Hepatocyte (in vitro differentiated cells): Measurements from ENCODE around the gene SNAP25. TPM values are rescaled to one million over a fixed set of nuclear protein-coding genes. Genes with fewer than 3 reads are reported as not detected.

Experiments
- DNase-seq: peaks from one replicate; pipeline ENCODE4 v3.0.0-alpha.2; 2016; ENCODE audit warnings: low spot score
- H2AFZ ChIP-seq: fragments of 200-600 bp; sonication (generic); 2 replicates; pipeline ENCODE4 v1.6.0; 2016; ENCODE audit warnings: antibody characterized with exemption, mild to moderate bottlenecking
- H3K27ac ChIP-seq: fragments of 200-600 bp; sonication (generic); 2 replicates; pipeline ENCODE4 v1.5.1; 2016; ENCODE audit warnings: mild to moderate bottlenecking
- H3K27me3 ChIP-seq: fragments of 200-600 bp; sonication (generic); 2 replicates; pipeline ENCODE4 v1.6.1; 2016
- H3K36me3 ChIP-seq: fragments of 200-600 bp; sonication (generic); replicated peaks from 2 replicates; pipeline ENCODE4 v1.5.1; 2016; ENCODE audit warnings: low read depth; ENCODE audit not compliant: insufficient read depth
- H3K4me1 ChIP-seq: fragments of 200-600 bp; sonication (generic); 2 replicates; pipeline ENCODE4 v1.5.1; 2016; ENCODE audit warnings: mild to moderate bottlenecking, moderate library complexity; ENCODE audit not compliant: insufficient read depth
- H3K4me2 ChIP-seq: fragments of 200-600 bp; sonication (generic); 2 replicates; pipeline ENCODE4 v1.6.0; 2016
- H3K4me3 ChIP-seq: fragments of 200-600 bp; sonication (generic); 2 replicates; pipeline ENCODE4 v1.5.1; 2016; ENCODE audit warnings: mild to moderate bottlenecking
- H3K79me2 ChIP-seq: fragments of 200-600 bp; sonication (generic); 2 replicates; pipeline ENCODE4 v1.6.0; 2017; ENCODE audit warnings: mild to moderate bottlenecking
- H3K9me2 ChIP-seq: fragments of 200-600 bp; sonication (generic); replicated peaks from 2 replicates; pipeline ENCODE4 v1.6.0; 2017; ENCODE audit warnings: mild to moderate bottlenecking; ENCODE audit not compliant: insufficient read depth
- H3K9me3 ChIP-seq: fragments of 200-600 bp; sonication (generic); 2 replicates; pipeline ENCODE4 v1.5.1; 2016; ENCODE audit warnings: low read depth, mild to moderate bottlenecking
- H4K20me1 ChIP-seq: fragments of 200-600 bp; sonication (generic); 2 replicates; pipeline ENCODE4 v1.6.0; 2016; ENCODE audit warnings: mild to moderate bottlenecking; ENCODE audit not compliant: insufficient read depth, poor library complexity, severe bottlenecking
- CTCF ChIP-seq: fragments of 200-600 bp; sonication (generic); IDR thresholded peaks from 2 replicates; pipeline ENCODE4 v1.5.1; 2016; ENCODE audit warnings: antibody characterized with exemption, mild to moderate bottlenecking; ENCODE audit not compliant: poor library complexity
- EZH2 ChIP-seq: fragments of 200-600 bp; sonication (generic); IDR thresholded peaks from 2 replicates; pipeline ENCODE4 v1.6.1; 2016; ENCODE audit warnings: antibody characterized with exemption, mild to moderate bottlenecking, borderline replicate concordance
- EZH2phosphoT487 ChIP-seq: fragments of 200-600 bp; sonication (generic); IDR thresholded peaks from one replicate; pipeline ENCODE4 v1.6.1; 2018; ENCODE audit warnings: antibody characterized with exemption, mild to moderate bottlenecking, low read depth, moderate library complexity; ENCODE audit not compliant: unreplicated experiment, severe bottlenecking
- WGBS: methylation state at CpG from one replicate; pipeline ENCODE4 v1.1.6; 2016; ENCODE audit warnings: low lambda C conversion rate; ENCODE audit errors: missing lambda C conversion rate; 5-methylcytosine and 5-hydroxymethylcytosine counted together
- polyA plus RNA-seq: library from polyadenylated mRNA; unstranded; fragments of >200 nt; fragmentation: Nextera tagmentation; extraction: Ambion mirVana; gene quantifications from 2 replicates; pipeline ENCODE4 v1.2.1, GENCODE V29; 2016
- total RNA-seq: library from RNA; depleted of rRNA; stranded (reverse); fragments of >200 nt; gene quantifications from 2 replicates; pipeline ENCODE4 v1.2.3, GENCODE V29; 2014

The SNAP25 gene
- total and polyA plus RNA-seq, 2 experiments from 2014 or later, result 3.7 to 5.2 TPM

DNA sequence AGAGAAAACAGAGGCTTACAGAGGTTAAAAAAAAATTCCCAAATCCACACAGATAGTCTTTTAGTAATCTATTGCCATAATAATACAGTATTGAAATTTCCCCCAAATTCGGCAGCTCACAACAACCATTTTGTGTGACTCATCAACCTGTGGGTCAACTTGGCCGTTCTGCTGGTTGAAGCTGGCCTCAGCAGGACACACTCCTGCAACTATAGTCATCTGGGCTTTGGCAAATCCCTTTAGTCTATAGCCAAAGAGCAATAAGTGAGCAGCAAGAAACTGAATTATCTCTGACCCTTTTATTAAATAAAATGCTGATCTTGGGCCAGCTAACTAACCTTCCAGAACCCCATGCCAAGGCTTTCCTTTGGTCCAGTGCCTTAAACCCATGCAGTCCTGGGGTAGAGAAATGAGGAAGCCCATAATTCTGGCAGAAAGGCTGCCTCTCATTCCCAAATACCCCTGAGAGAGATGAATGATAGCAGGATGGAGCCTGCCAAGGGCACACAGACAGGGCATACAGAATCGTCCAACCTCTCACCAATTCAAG lies 17.2 kb upstream of the SNAP25 start:
- Histone ChIP-seq H2AFZ (no peak overlapping the region), H3K4me1 (no peaks in the 10 kb centered on the region), H3K9me3 (no peaks in the 10 kb centered on the region), H3K4me2 (no peak overlapping the region), H3K36me3 (no peaks in the 10 kb centered on the region), H3K27me3 (no peaks in the 10 kb centered on the region), H3K9me2 (peaks cover 4% of the 10 kb centered on the region), H3K4me3 (no peak overlapping the region), H3K79me2 (no peaks in the 10 kb centered on the region), H3K27ac (no peak overlapping the region), H4K20me1 (no peaks in the 10 kb centered on the region)
- TF ChIP-seq EZH2 (no peak), EZH2phosphoT487 (no peak), CTCF (no peak)
- DNase-seq, result no peak
- 80% methylated on average over 3 of the region's 3 CpGs for WGBS

DNA sequence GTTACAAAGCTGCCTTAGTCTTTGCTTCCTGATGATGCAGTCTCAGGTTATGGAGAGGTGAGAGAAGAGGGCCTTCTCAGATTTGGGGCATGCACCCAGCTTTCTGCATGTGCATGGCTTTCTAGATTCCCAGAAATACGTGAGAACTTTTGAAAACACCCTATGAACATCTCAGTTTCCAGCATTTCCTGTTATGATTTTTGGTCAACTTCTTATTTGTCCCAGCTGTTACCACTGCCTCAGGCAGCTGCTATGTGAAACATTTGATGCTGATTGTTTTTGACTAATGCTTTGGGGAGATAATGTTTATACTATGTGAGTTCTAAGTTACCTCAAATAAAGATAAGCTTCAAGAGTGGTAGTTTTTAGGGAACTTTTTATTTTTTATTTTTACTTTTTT lies 9.5 kb upstream of the SNAP25 start:
- peaks cover 2% of the 10 kb centered on the region for H3K27me3 ChIP-seq
- TF ChIP-seq EZH2phosphoT487, result no peak
- no peak for TF ChIP-seq EZH2
- TF ChIP-seq CTCF, result no peak
- 53% methylated on average over 1 of the region's 1 CpG for WGBS
- no peak overlapping the region for H3K4me2 ChIP-seq
- no peak overlapping the region for H3K27ac ChIP-seq
- no peak overlapping the region for H2AFZ ChIP-seq
- no peaks in the 10 kb centered on the region for H3K79me2 ChIP-seq
- no peak overlapping the region for H3K4me3 ChIP-seq
- H3K36me3 ChIP-seq, result no peaks in the 10 kb centered on the region
- no peaks in the 10 kb centered on the region for H4K20me1 ChIP-seq
- no peaks in the 10 kb centered on the region for H3K4me1 ChIP-seq
- peaks cover 4% of the 10 kb centered on the region for H3K9me2 ChIP-seq
- DNase-seq, result no peak
- H3K9me3 ChIP-seq, result no peaks in the 10 kb centered on the region

DNA sequence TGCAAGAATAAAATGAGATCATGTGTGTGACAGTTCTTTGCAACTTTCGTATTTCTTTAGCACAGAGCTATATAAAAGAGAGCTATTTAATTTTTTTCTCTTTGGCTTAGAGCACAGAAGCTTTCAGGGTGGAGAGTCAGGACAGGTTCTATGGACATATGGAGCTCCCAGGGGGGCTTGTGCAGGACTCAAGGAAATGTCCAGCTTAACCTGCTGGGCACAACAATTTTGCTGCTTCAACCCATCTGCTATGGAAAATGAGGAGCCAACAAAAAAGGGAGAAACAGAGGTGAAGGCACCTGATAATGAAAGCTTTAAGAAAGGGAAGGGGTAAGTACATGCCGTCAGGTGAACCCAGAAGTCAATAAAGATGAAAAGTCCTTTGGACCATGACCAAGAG lies 5.1 kb upstream of the SNAP25 start:
- no peak for DNase-seq
- no peaks in the 10 kb centered on the region for H3K79me2 ChIP-seq
- H4K20me1 ChIP-seq, result no peaks in the 10 kb centered on the region
- no peaks in the 10 kb centered on the region for H3K4me1 ChIP-seq
- no peak overlapping the region for H3K27ac ChIP-seq
- H3K4me3 ChIP-seq, result no peak overlapping the region
- H3K4me2 ChIP-seq, result no peak overlapping the region
- H3K9me3 ChIP-seq, result no peaks in the 10 kb centered on the region
- H2AFZ ChIP-seq, result no peak overlapping the region
- H3K27me3 ChIP-seq, result peaks cover 31% of the 10 kb centered on the region
- H3K9me2 ChIP-seq, result no peaks in the 10 kb centered on the region
- WGBS, result 76% methylated on average over 2 of the region's 2 CpGs
- TF ChIP-seq EZH2 (no peak), CTCF (no peak), EZH2phosphoT487 (no peak)
- no peaks in the 10 kb centered on the region for H3K36me3 ChIP-seq
